ENCODE data around the gene MCM9.

The MCM9 gene

DNA sequence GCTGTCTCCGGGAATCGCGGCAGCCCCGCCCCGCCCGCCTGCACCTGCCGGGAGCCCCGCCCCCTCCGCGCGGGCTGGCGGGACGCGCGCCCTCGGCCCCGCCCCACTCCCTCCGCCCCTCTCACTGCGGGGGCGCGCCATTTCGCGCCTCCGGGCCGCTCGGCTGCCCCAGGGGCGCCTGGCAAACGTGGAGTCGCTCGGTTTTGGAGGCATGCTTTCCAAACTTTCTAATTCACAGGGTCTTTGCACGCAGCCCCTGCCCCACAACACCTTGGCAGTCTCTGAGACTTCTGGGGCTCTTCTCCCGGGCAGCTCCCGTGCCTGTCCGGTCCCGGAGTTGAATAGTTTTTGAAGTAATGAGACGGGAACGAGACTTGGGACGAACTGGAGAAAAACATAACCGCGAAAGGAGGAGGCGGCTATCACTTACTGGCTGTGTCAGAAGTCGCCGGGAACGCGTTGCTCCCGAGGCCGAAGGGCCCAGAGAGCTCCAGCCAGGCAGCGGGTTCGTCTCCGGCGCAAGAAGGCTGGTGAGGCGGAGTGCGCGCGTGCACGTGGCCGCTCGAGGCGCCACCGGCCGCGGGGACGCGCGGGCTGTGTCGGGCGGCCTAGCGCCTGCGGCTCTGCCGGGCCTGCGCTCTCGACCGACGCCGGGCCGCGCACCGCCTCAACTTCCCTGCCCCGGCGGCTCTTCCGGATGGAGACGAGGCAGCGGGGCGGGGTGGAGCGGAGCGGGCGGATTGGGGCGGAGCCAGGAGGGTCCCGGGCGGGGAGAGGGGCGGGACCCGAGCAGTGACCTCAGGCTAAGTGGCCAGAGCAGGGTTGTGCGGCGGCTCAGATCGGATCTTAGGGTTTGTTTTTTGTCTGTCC is at the start of gene MCM9:
Gene MCM9 (minus strand): TSS at position 699 of the 870 bp plus-strand sequence. CDS start 3,436 bp downstream, outside the sequence.
- DNase-seq: peak; percentile 48

DNA sequence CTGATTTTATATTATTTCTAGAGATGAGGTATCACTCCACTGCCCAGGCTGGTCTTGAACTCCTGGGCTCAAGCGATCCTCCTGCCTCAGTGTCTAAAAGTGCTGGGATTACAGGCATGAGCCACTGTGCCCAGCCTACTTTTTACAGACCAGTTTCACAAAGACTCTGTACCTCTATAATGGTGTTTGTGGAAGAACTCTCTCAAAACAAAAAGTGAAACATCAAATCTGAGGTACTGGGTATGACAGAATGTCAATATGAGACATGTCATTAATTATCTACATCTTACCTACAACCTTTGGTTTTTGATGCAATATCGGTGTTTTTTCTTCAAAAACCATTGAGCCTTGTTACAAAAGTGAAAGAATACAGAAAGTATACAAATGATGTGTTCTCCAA is 49.4 kb upstream of the MCM9 start:
- DNase-seq: no peak

DNA sequence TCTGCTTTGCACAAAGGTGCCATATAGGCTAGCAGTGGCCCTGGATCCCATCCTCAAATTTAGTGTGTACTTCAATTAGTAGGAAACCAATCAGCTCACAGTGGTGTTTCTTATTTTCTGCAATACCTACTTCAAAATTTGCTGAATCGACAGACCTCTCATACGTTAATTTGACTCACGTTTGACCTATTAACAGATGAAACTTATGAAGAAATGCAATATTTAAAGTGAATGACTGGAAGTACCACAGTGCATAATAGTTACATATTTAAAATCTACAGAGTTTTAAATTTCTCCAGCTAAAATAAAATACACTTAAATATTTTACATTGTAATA is 47.6 kb upstream of the MCM9 start:
- no peak for DNase-seq

DNA sequence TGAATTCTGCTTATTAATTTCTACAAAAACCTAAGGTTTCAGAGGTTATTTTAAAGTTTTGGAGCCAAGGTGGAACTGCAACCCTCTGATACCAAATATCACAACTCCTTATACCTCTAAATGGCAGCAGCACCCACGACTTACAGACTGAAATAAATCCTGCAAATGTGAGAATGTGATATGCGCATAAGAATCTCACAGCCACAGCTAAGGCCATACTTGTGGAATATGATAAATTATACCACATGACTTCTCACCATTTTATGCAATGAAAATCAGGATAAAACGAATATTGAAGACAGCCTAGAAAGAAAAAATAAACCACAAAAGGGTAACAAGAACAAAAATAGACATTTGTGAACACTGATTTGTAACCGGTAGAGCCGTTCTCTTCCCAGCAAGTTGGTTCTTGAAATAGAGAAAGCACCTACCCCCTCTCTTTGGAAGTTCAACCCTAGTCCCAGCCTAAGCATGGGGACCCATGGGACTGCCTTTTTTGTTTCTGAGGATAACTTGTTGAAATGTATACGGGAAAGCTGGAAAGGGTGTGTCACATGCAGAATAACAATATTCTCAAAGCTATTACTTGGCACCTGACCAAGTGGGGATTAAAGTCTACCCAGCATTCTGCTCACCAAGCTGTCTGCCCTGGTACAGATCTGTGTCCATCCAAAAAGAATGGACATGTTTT is 47.1 kb upstream of the MCM9 start:
- no peak for DNase-seq

DNA sequence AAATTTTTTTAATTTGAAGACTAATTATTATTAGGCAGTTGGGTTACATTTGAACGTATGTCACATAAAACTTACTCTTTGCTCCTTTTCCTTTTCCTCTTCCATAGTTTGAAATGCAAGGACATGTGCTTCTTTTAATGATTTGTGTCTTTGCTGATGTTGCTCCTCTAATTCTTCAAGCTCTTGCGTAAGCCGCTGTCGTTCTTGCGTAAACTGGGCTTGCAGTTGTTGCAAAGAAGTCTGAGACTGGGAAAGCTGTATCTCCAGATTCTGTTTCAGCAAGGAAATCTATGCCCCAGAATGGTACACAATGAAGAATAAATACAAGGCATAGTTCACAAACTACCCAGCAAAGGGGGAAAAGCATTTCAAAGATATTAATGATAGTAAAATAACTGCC is 45.1 kb upstream of the MCM9 start:
- no peak for DNase-seq

DNA sequence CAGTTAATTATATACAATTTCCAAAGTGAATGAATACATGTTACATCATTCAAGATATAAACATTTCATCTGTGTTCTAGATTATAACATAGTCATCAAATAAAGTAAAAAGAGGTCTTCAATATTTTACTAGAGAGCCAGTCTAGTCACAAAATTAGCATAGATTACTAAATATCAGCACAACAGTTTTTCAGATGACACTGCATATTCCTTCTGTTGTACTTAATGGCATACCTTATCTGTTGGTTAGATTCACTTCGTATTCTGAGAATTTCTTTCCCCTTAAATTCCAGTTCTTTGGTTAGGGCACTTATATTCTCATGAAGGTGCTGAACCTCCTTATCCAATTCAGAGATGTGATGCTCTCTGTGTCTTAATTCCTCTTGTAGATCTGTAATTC is 39.8 kb upstream of the MCM9 start:
- DNase-seq: no peak

DNA sequence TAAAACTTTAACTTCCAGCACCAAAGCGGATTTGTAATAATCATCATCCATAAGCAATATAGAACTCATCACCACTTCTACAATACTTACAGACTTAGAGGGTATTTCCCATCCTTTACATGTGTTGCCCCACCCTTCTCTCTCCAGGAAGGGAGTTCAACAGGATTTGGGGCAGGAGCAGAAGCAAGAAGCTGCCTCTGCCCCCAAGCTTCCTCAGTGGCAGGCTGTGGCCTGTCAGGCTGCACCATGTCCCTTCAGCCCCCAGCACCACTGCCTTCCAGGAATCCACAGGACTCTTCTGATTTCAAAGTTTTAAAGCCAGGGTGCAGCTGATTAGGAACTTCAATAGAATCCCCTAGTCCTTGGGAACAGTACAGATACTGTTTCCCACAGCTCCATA is 36.7 kb upstream of the MCM9 start:
- no peak for DNase-seq

DNA sequence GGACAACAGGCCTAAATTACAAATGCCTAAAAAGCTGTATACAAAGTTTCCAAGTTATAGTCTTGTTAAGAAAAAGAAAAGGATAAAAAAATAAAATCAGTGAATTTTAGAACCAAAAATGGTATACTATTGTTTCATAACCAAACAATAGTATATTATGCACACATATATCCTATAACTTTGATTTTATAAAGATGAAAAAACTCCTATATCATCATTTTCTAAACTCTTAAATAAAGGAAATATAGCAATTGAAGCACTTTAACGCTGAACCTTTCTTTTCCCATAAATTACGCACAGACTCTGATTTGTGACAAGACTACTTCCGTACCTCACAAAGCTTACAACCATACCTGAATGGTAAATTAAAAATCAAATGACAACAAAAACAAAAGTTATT is 35.9 kb upstream of the MCM9 start:
- no peak for DNase-seq

DNA sequence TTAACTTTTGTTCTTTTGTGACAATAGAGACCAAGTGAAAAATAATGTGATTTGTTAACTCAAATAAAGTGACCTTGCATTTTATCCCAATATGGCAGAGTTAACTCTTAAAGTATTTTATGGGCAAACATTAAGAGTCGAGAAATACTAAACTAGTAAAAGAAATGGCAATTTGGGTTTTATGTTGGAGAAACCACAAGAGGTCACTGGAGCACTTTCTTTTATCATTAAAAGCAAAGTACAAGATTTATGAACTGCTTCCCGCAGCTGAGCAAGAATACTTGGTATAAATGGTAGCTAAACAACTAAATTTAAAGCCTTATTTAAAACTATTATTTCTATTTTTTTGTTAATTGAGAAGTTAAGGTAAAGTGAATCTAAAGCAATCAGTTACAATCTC is 33.5 kb upstream of the MCM9 start:
- peak; percentile 2 for DNase-seq

DNA sequence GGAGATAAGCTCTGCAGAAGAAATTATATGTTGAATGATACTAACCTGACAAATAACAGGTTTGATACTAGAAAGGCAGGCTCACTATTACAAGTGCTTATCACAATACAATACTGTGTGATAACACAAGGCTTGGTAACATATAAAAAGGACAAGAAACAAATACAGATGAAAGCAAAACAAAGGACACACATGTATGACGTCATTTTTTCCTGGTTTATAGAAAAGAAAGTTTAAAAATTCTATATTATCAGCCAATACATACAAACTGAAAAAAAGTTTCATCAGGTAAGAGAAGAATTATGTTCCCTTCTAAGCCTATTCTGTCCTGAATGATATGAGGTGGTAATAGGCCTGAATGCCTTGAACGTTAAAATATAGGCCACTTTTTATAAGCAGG is 32.3 kb upstream of the MCM9 start:
- DNase-seq: no peak

DNA sequence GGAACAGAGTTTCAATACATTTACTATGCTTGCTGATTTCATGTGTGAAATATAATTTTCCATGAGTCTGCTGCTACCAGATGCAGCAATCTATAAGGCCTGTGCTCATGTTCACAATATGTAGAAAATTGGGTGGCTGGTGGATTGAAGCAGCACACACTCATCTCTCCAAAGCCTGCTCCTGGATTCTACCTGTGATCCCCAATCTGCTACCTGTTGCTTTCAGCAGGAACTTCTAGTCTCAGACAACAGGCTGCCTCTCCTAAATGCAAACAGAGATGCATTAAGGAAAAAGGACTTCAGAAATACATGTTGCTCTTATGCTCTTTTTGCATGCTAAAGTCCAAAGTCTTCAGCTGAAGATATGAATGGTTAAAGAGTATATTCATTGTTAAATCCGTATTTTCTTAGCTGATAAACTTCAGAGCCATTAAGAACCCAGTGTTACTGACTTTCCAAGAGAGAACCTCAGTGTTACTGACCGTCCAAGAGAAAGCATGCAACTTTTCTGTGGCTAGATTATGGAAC is 30.9 kb upstream of the MCM9 start:
- no peak for DNase-seq

DNA sequence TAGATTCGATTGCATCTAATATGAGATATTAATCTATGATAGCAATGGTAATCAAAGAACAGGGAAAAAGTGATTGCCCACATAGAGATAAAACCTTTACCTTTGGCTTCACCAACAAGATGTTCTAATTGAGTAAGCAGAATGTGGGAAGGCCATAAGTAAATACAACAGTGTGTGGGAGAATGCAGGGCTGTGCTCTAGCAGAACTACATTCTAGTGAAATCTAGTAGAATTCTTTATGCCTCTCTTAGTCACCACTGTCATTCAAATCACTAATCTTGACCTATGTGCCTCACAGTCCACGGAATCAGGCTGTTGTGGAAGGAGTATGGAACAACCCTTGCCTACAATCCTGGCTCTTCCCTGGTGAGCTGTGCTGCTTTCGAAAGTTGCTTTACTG is 30.4 kb upstream of the MCM9 start:
- no peak for DNase-seq

DNA sequence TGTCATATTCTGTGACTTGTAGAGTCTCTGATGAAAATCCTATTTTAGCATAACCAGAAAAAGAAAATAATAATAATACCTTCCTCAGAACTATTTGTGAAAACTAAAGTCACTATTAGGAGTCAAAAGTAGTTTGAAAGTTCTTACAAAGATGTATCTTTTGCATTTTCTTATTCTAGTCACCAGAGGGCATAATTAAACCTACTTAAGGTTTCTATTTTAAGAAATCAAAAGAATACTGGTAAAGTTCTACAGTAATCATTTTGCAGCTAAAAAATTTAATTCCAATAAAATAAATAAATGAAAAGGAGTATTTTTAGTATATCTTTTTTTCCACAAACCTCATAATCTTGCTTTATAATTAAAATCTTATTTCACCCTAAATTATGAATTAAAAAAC is 28.0 kb upstream of the MCM9 start:
- no peak for DNase-seq

DNA sequence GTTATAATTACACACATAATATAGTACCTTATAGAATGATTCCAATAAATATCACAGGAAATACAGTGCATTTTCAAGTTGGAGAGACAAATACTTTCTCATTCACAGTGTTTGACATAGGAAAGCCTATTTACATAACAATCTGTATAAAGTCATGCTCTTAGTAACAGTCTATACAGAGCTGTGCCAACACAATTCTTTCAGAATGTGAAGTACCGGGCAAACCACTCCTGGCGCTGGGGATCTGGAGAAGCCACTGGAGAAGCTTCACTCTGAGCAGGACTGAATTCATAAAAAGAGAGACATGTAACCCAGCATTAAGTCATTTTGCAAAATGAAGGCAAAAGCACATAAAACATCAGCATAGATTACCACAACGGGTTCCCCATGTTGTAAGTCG is 24.9 kb upstream of the MCM9 start:
- DNase-seq: no peak

DNA sequence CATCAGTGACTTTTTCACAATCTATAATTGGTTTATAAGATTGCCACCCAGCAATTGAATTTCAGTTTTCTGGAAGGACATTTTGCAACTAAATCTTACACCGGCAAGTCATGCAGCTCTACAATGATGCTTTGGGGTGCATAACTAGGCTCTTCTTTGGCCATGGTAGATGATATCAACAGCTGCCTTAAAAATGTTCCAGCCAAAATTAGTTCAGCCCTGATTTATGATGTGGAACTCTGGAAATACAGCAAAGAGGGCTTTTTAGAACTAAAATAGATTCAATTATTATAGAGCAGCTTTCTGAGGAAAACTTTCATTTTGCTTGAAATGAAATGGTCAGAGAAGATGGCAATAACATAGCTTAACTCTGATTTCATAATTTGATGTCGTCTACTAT is 18.4 kb upstream of the MCM9 start:
- no peak for DNase-seq

DNA sequence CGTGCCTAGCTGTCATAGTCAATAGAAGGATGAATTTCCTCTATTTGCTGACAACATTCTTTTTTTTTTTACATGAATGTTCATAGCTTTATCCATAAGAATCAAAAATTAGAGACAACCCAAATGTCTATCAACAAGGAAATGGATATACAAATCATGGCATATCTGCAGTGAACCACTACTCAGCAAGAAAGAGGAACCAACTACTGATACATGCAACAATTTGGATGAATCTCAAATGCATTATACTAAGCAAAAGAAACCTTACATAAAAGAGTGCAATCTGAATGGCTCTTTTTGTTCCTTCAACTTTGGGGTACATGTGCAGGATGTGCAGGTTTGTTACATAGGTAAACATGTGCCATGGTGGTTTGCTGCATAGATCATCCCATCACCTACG is 17.7 kb upstream of the MCM9 start:
- no peak for DNase-seq

DNA sequence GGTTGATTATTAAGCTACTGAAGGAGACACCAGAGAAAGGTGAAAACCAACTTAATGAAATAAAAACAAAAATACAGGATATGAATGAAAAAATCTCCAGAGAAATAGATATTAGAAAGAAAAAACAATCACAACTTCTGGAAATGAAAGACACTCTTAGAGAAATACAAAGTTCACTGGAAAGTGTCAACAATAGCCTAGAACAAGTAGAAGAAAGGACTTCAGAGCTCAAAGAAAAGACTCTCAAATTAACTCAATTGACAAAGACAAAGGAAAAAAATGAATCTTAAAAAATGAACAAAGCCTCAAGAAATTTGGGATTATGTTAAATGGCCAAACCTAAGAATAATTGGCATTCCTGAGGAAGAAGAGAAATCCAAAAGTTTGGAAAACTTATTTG is 10.3 kb upstream of the MCM9 start:
- no peak for DNase-seq

DNA sequence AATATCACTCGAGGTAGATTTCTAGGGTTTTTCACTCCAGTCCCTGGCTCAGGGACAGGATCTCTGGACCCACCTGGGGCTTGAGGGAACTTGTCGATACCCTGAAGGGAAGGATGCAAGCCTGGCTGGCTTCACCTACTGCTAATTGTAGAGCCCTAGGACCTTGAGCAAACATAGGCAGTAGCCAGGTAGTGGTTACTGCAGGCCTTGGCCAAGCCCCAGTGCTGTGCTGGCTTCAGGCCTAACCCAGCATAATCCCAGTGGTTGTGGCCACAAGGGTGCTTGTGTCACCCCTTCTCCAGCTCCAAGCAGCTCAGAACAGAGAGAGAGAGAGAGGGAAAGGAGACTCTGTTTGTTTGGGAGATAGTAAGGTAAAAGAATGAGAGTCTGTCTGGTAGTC is 5.8 kb upstream of the MCM9 start:
- no peak for DNase-seq

DNA sequence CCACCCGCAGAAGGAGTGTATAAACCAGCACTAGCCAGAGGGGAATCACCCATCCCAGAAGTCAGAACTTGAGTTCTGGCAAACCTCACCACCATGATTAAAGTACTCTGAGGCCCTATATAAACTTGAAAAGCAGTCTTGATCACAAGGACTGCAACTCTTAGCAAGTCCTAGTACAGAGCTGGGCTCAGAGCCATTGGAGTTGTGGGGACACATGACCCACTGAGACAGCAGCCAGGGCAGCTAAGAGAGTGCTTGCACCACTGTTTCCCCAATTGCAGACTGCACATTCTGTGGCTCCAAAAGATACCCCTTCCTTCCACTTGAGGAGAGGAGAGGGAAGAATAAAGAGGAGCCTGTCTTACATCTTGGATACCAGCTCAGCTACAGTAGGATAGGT is 4.7 kb upstream of the MCM9 start:
- DNase-seq: no peak

DNA sequence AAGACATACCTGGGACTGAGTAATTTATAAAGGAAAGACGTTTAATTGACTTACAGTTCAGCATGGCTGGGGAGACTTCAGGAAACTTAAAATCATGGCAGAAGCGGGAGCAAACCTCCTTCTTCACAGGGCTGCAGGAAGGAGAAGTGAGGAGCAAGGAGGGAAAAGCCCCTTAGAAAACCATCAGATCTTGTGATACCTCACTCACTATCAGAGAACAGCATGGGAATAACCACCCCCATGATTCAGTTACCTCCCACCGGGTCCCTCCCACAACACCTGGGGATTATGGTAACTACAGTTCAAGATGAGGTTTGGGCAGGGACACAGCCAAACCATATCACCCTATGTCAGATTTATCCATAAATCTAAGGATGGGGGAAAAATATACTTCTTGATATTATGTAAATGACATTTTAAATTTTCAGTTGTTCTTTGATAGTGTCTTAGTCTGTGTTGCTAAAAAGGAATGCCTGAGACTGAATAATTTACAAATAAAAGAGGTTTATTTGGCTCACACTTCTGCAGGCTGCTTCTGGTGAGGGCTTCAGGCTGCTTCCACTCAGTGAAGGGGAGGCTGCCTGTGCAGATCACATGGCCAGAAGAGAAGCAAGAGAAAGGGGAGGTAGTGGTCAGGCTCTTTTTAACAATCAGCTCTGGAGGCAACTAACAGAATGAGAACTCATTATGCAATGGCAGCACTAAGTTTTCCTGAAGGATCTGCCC is 1.2 kb upstream of the MCM9 start:
- DNase-seq: no peak

DNA sequence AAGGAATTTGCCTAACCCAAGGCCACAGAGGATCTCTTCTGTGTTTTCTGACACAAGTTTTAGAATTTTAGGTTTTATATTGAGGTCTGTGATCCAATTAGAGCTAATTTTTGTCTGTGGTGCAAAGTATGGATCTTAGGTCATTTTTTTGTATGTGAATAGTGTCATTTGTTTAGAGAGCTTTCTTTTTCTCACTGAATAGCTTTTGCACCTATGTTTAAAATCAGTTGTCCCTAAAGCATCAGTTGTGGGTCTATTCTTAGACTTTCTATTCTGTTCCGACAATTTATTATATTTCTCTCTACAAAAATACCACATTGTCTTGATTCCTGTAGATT is 341 bp upstream of the MCM9 start:
- no peak for DNase-seq

DNA sequence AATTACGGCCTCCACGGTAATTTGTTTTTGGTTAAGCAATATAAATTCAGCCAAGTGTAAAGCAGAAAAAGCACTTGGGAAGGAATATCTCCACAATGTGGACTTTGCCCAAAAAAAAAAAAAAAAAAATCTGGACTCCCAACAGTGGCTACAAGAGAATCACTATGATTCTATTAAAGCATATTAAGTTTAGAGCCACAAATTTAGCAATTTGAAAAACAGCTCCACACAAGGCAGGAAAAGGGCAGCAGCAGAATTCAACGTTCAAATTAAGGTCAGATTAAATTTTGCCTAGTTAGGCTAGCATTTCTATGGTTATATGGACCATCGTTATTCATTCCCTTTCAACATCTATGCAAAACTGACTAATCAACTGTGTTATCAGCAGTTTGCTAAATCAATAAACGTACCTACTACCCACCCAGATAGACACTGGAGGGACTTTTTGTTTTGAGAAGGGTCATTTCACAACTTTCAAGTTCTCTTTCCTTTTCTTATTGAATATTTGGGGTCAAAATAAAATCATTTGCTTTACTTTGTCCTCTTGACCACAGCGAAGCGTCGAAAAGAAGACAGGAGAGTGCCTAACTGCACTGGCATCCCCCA is 1.0 kb downstream of the MCM9 start:
- peak; percentile 20 for DNase-seq

DNA sequence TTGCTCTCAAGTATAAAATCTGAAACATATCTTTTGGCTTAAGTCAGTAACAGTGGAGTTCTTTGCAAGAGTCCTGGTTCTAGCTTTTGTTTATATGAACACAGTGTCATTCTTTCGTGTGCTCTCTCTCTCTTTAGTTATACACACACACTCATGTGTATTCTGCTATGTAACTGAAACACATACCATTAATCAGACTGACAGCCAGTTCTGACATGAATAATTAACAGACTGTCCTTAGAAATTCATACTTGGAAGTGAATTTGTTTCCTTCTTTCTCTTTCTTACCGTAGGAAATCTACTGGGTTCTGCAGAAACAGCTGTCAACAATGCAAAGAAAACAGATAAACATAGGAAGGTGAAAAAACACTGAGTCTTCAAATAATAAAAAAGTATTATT is 2.5 kb downstream of the MCM9 start:
- DNase-seq: no peak

DNA sequence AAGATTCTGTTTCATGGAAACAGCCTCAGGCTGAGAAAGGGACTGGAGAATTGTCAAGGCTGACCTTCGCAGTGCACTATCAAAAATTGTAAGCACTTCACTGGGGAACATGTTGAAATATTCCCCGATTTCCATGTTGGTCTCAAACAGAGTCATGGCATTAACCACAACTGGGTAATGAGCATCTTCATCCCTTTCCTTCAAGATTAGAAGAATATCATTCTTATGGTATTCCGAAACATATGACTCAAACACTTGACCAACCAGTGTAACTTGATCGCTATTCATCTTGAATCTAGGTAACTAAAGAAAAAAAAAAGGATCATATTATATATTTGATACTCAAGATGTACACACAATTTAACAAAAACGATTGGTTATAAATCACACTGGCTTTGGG is 3.5 kb downstream of the MCM9 start:
- no peak for DNase-seq
